ENCODE results near the gene NFATC3. TPM values are rescaled to one million over a fixed set of nuclear protein-coding genes. Genes with fewer than 3 reads are reported as not detected.

NFATC3 gene
- total and polyA plus RNA-seq, 8 donors, result 34.6 to 65.8 (median 39.9) TPM

GRCh38 chr16:68079626-68080344 is 5.4 kb upstream of the NFATC3 start:
- DNase-seq, result peak in 3 of 4 donors; percentile 59 to 87 (median 85)
- intact Hi-C loops (cut with DNase I), result no loop called here
- H3K4me1 ChIP-seq, result peaks cover 38 to 82% of the 10 kb centered on the region in 2 donors

GRCh38 chr16:68081861-68082628 is 3.1 kb upstream of the NFATC3 start:
- intact Hi-C loops (cut with DNase I), result no loop called here
- DNase-seq (peak in 1 of 4 donors; percentile 33), ATAC-seq (no peak)
- H3K27me3 ChIP-seq, result no peaks in the 10 kb centered on the region
- TF ChIP-seq, protein P1, sequence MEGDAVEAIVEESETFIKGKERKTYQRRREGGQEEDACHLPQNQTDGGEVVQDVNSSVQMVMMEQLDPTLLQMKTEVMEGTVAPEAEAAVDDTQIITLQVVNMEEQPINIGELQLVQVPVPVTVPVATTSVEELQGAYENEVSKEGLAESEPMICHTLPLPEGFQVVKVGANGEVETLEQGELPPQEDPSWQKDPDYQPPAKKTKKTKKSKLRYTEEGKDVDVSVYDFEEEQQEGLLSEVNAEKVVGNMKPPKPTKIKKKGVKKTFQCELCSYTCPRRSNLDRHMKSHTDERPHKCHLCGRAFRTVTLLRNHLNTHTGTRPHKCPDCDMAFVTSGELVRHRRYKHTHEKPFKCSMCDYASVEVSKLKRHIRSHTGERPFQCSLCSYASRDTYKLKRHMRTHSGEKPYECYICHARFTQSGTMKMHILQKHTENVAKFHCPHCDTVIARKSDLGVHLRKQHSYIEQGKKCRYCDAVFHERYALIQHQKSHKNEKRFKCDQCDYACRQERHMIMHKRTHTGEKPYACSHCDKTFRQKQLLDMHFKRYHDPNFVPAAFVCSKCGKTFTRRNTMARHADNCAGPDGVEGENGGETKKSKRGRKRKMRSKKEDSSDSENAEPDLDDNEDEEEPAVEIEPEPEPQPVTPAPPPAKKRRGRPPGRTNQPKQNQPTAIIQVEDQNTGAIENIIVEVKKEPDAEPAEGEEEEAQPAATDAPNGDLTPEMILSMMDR (IDR thresholded peaks at IDR 0.05), result no peak
- peak overlapping the region; percentile 18 to 97 for H3K27ac ChIP-seq
- H3K9me3 ChIP-seq, result no peaks in the 10 kb centered on the region
- peaks cover 40 to 86% of the 10 kb centered on the region in 2 donors for H3K4me1 ChIP-seq
- H3K4me3 ChIP-seq, result no peak overlapping the region
- peaks cover 0 to 19% of the 10 kb centered on the region in 2 donors for H3K36me3 ChIP-seq

More at GRCh38 chr16:68079626-68080344, 5.4 kb upstream of the NFATC3 start:
- Histone ChIP-seq H3K9me3 (no peaks in the 10 kb centered on the region), H3K36me3 (peaks cover 0 to 40% of the 10 kb centered on the region in 2 donors), H3K27me3 (no peaks in the 10 kb centered on the region), H3K4me3 (no peak overlapping the region), H3K27ac (peak overlapping the region; percentile 86 to 97)
- TF ChIP-seq, protein P1 (IDR thresholded peaks at IDR 0.05), result no peak
- peak; percentile 24 for ATAC-seq

DNA sequence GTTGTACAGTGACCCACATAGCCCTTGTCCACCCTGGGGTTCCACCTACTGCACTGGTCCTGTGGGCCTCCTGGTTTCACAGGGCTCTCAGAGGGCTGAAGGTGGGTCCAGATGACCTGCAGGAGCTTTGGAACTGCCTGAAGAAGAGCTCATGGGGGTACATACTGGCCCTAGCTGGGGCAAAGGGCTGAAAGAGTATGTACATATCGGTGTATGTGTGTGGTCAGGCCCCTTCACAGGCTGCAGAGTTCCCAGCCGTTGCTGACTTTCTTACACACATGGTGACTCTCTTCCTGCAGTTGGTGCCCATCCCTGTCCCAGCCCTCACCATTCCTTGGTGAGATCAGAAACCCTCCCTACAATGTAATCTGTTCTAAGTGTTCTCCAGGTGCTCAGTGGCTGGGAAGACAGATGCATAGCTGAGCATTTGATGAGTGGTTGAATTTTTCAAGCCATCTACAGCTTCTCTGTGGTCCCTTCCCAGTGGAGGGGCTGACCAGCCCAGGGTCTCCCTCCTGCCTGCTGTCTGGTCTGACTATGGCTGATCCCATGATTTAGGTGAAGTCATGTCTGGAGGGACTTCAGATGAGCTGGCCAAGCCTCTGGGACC is 2.4 kb upstream of the NFATC3 start:
- Histone ChIP-seq H3K36me3 (peaks cover 0 to 12% of the 10 kb centered on the region in 2 donors), H3K9me3 (no peaks in the 10 kb centered on the region), H3K4me1 (peaks cover 47 to 87% of the 10 kb centered on the region in 2 donors), H3K27ac (peak overlapping the region in 1 of 2 donors; percentile 97), H3K4me3 (no peak overlapping the region), H3K27me3 (no peaks in the 10 kb centered on the region)
- intact Hi-C loops (cut with DNase I), result no loop called here
- ATAC-seq, result no peak
- TF ChIP-seq, protein P1 (IDR thresholded peaks at IDR 0.05), result no peak
- DNase-seq, result peak in 1 of 4 donors; percentile 25

DNA sequence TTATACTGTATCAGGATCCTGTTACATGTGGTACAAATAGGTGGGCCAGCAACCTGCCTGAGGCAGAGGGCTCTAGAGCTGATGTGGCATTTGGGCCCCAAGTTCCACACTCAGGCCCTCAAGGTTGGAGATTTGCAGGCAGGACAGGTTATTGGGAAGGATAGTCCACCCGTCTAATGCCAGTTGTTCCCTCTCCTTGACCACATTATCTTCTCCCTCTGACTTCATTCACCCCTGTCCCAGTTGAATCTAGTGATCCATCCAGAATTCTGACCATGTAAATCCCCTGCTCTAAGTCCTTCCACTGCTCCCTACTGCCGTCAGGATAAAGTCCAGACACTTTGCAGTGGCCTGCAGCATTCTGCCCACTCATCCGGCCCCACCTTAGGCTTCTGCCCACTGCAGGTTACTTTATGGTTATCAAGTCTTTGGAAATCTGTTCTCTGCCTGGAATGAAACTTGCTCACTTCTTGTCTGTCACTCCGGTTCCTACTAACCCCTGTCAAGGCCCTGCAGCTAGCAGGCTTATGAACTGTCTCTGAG is 1.9 kb upstream of the NFATC3 start:
- H3K4me1 ChIP-seq, result peaks cover 50 to 85% of the 10 kb centered on the region in 2 donors

More for the DNA sequence above, 1.9 kb upstream of the NFATC3 start:
- peak overlapping the region; percentile 97 to 98 for H3K27ac ChIP-seq
- no peaks in the 10 kb centered on the region for H3K27me3 ChIP-seq
- no peaks in the 10 kb centered on the region for H3K9me3 ChIP-seq
- DNase-seq (peak in 1 of 4 donors; percentile 21), ATAC-seq (no peak)
- H3K36me3 ChIP-seq, result peaks cover 0 to 6% of the 10 kb centered on the region in 2 donors
- no peak overlapping the region for H3K4me3 ChIP-seq
- TF ChIP-seq, protein P1 (IDR thresholded peaks at IDR 0.05), result no peak
- intact Hi-C loops (cut with DNase I), result no loop called here

Measured in left lung (tissue), 10 donors.